ENCODE data around the gene SLC45A1. TPM values are rescaled to one million over a fixed set of nuclear protein-coding genes. Genes with fewer than 3 reads are reported as not detected.

The SLC45A1 gene
- polyA plus RNA-seq, 3 donors: 0.21 TPM; not detected in 2

- Histone ChIP-seq H3K9ac (ENCODE audit: insufficient read depth, low read length, poor library complexity, severe bottlenecking) (no peak overlapping the region), H3K4me1 (ENCODE audit: control insufficient read depth in 1 of 2, insufficient read depth in 2 of 2, low read length in 2 of 2) (peaks cover 10 to 14% of the 10 kb centered on the region in 2 donors), H3K27ac (ENCODE audit: low read depth in 1 of 2, low read length in 2 of 2) (no peak overlapping the region), H3K27me3 (ENCODE audit: control insufficient read depth in 2 of 2, insufficient read depth in 2 of 2, low read length in 2 of 2) (peaks cover 3 to 60% of the 10 kb centered on the region in 2 donors), H3K79me2 (ENCODE audit: insufficient read depth, low read length) (no peaks in the 10 kb centered on the region), H3K9me3 (replicated peaks in 1 of 2; ENCODE audit: control insufficient read depth in 1 of 2, insufficient read depth in 1 of 2, low read length in 2 of 2) (no peaks in the 10 kb centered on the region), H2AFZ (ENCODE audit: insufficient read depth, low read depth, low read length, poor library complexity, severe bottlenecking) (no peak overlapping the region), H3K4me3 (replicated peaks in 1 of 3; ENCODE audit: low read depth in 2 of 3, low read length in 3 of 3) (no peak overlapping the region), H4K20me1 (ENCODE audit: insufficient read depth, low read length) (no peaks in the 10 kb centered on the region), H3K4me2 (replicated peaks; ENCODE audit: extremely low read depth, low read length, poor library complexity, severe bottlenecking) (no peak overlapping the region), H3K36me3 (replicated peaks in 1 of 2; ENCODE audit: control insufficient read depth in 1 of 2, insufficient read depth in 2 of 2, low read length in 2 of 2) (no peaks in the 10 kb centered on the region)
- intact Hi-C loops (cut with micrococcal nuclease): loop anchor here in 1 of 2 donors (10.0 kb wide), 1 partner anchor 291 kb away; the partner anchor contains the start of gene ERRFI1
- no peak for DNase-seq
- WGBS (ENCODE audit: insufficient coverage): 88% methylated on average over 14 of the region's 14 CpGs
- Mint-ChIP-seq H3K9me3 (peaks cover 0 to 12% (median 8%) of the 10 kb centered on the region in 7 donors), H3K4me3 (peak overlapping the region in 1 of 2 donors; percentile 62), H3K27me3 (ENCODE audit: low read depth in 3 of 3) (peaks cover 46 to 70% (median 60%) of the 10 kb centered on the region in 3 donors), H3K36me3 (peaks cover 0 to 4% of the 10 kb centered on the region in 2 donors), H3K4me1 (peaks cover 20% of the 10 kb centered on the region), H3K27ac (peak overlapping the region in 2 of 7 donors; percentile 2 to 77)
- TF ChIP-seq, protein P1, sequence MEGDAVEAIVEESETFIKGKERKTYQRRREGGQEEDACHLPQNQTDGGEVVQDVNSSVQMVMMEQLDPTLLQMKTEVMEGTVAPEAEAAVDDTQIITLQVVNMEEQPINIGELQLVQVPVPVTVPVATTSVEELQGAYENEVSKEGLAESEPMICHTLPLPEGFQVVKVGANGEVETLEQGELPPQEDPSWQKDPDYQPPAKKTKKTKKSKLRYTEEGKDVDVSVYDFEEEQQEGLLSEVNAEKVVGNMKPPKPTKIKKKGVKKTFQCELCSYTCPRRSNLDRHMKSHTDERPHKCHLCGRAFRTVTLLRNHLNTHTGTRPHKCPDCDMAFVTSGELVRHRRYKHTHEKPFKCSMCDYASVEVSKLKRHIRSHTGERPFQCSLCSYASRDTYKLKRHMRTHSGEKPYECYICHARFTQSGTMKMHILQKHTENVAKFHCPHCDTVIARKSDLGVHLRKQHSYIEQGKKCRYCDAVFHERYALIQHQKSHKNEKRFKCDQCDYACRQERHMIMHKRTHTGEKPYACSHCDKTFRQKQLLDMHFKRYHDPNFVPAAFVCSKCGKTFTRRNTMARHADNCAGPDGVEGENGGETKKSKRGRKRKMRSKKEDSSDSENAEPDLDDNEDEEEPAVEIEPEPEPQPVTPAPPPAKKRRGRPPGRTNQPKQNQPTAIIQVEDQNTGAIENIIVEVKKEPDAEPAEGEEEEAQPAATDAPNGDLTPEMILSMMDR (IDR thresholded peaks at IDR 0.05): peak; percentile 7
Observed at GRCh38 chr1:8315573-8316475, 2.1 kb upstream of the SLC45A1 start.

- DNase-seq: peak; percentile 12 to 20 (median 16)
- 4% methylated on average over 14 of the region's 18 CpGs for WGBS (ENCODE audit: insufficient coverage)
- H3K4me3 Mint-ChIP-seq: peak overlapping the region; percentile 77 to 85
- peaks cover 3 to 60% of the 10 kb centered on the region in 2 donors for H3K27me3 ChIP-seq (ENCODE audit: control insufficient read depth in 2 of 2, insufficient read depth in 2 of 2, low read length in 2 of 2)
- intact Hi-C loops (cut with micrococcal nuclease): loop anchor here in 1 of 2 donors (10.0 kb wide), 1 partner anchor 294 kb away; the partner anchor contains the start of gene ERRFI1
- no peaks in the 10 kb centered on the region for H3K9me3 ChIP-seq (replicated peaks in 1 of 2; ENCODE audit: control insufficient read depth in 1 of 2, insufficient read depth in 1 of 2, low read length in 2 of 2)
- TF ChIP-seq, protein P1 (IDR thresholded peaks at IDR 0.05): no peak
- H2AFZ ChIP-seq (ENCODE audit: insufficient read depth, low read depth, low read length, poor library complexity, severe bottlenecking): peak overlapping the region; percentile 92
- H3K36me3 Mint-ChIP-seq: peaks cover 0 to 4% of the 10 kb centered on the region in 2 donors
- peaks cover 10 to 14% of the 10 kb centered on the region in 2 donors for H3K4me1 ChIP-seq (ENCODE audit: control insufficient read depth in 1 of 2, insufficient read depth in 2 of 2, low read length in 2 of 2)
- H3K36me3 ChIP-seq (replicated peaks in 1 of 2; ENCODE audit: control insufficient read depth in 1 of 2, insufficient read depth in 2 of 2, low read length in 2 of 2): no peaks in the 10 kb centered on the region
- H3K79me2 ChIP-seq (ENCODE audit: insufficient read depth, low read length): no peaks in the 10 kb centered on the region
- H3K4me3 ChIP-seq (replicated peaks in 1 of 3; ENCODE audit: low read depth in 2 of 3, low read length in 3 of 3): peak overlapping the region; percentile 34 to 76 (median 36)
- H4K20me1 ChIP-seq (ENCODE audit: insufficient read depth, low read length): no peaks in the 10 kb centered on the region
- H3K27me3 Mint-ChIP-seq (ENCODE audit: low read depth in 3 of 3): peaks cover 53 to 70% (median 58%) of the 10 kb centered on the region in 3 donors
- H3K27ac Mint-ChIP-seq: peak overlapping the region in 5 of 7 donors; percentile 21 to 70 (median 40)
- H3K4me1 Mint-ChIP-seq: peaks cover 20% of the 10 kb centered on the region
- H3K9ac ChIP-seq (ENCODE audit: insufficient read depth, low read length, poor library complexity, severe bottlenecking): peak overlapping the region; percentile 49
- peak overlapping the region; percentile 84 for H3K4me2 ChIP-seq (replicated peaks; ENCODE audit: extremely low read depth, low read length, poor library complexity, severe bottlenecking)
- peaks cover 2 to 7% (median 3%) of the 10 kb centered on the region in 7 donors for H3K9me3 Mint-ChIP-seq
- no peak overlapping the region for H3K27ac ChIP-seq (ENCODE audit: low read depth in 1 of 2, low read length in 2 of 2)
Observed at GRCh38 chr1:8318436-8318835, 522 bp downstream of the SLC45A1 start.
